Activated CD4-positive, alpha-beta memory T cell treated with anti-CD3 and anti-CD28 coated beads, Interleukin-2, amount 10 ng/mL, durations not matched to agents 7 days and 5 days (primary cell): ENCODE results near the gene LRRC14B. TPM values are rescaled to one million over a fixed set of nuclear protein-coding genes. Genes with fewer than 3 reads are reported as not detected.
"Not testable (repeated sequence)": the region's sequence is repeated elsewhere in the genome, so short reads cannot be mapped to it uniquely, and the experiment has no call there.

ENCODE experiments used
- CTCF ChIA-PET: fragments of 350-600 bp; sonication (Branson Sonifier 250); formaldehyde crosslinking; loops from one replicate; lab custom pipeline; 2021; ENCODE audit warnings: antibody characterized with exemption, inconsistent platforms; lab: Charles Lee
- POLR2A ChIA-PET: fragments of 350-600 bp; sonication (Branson Sonifier 250); formaldehyde crosslinking; loops from one replicate; lab custom pipeline; 2021; ENCODE audit warnings: antibody characterized with exemption; lab: Charles Lee
- DNase-seq: peaks from one replicate; pipeline ENCODE4 v3.0.0-alpha.2; 2020
- H3K27ac Mint-ChIP-seq: one replicate; pipeline ENCODE4 v1.8.0; 2021; ENCODE audit warnings: mild to moderate bottlenecking, mixed read lengths
- H3K27me3 Mint-ChIP-seq: one replicate; pipeline ENCODE4 v1.8.0; 2021; ENCODE audit warnings: mixed read lengths
- H3K36me3 Mint-ChIP-seq: one replicate; pipeline ENCODE4 v1.8.0; 2021; ENCODE audit warnings: low read depth, mixed read lengths
- H3K4me1 Mint-ChIP-seq: one replicate; pipeline ENCODE4 v1.8.0; 2021; ENCODE audit warnings: mixed read lengths
- H3K4me3 Mint-ChIP-seq: one replicate; pipeline ENCODE4 v1.8.0; 2021; ENCODE audit warnings: mild to moderate bottlenecking, mixed read lengths
- H3K9me3 Mint-ChIP-seq: one replicate; pipeline ENCODE4 v1.8.0; 2021; ENCODE audit warnings: mixed read lengths
- total RNA-seq, 2 experiments: library from RNA; stranded (reverse); gene quantifications; one replicate each; pipeline ENCODE4 v1.2.3, GENCODE V29; 2021

The LRRC14B gene
- total RNA-seq, 2 experiments from 2014 or later: not detected

- Mint-ChIP-seq H3K4me1 (no peaks in the 10 kb centered on the region), H3K4me3 (no peak overlapping the region), H3K27me3 (no peaks in the 10 kb centered on the region), H3K27ac (no peak overlapping the region), H3K9me3 (no peaks in the 10 kb centered on the region), H3K36me3 (no peaks in the 10 kb centered on the region)
- no peak for DNase-seq
- ChIA-PET POLR2A (no interaction called here), CTCF (no interaction called here)
Observed at GRCh38 chr5:163841-164240, 27.5 kb upstream of the LRRC14B start.

- CTCF ChIA-PET: no interaction called here
- Mint-ChIP-seq H3K4me3 (no peak overlapping the region), H3K9me3 (no peaks in the 10 kb centered on the region)
Observed at GRCh38 chr5:164244-164643, 27.1 kb upstream of the LRRC14B start.

GRCh38 chr5:164783-165182, 26.5 kb upstream of the LRRC14B start:
- H3K9me3 Mint-ChIP-seq, CTCF ChIA-PET, H3K27ac Mint-ChIP-seq, H3K4me3 Mint-ChIP-seq, DNase-seq, POLR2A ChIA-PET, H3K27me3 Mint-ChIP-seq, H3K4me1 Mint-ChIP-seq, H3K36me3 Mint-ChIP-seq: not testable (repeated sequence)

More at GRCh38 chr5:164244-164643, 27.1 kb upstream of the LRRC14B start:
- Mint-ChIP-seq H3K36me3 (no peaks in the 10 kb centered on the region), H3K4me1 (no peaks in the 10 kb centered on the region), H3K27ac (no peak overlapping the region), H3K27me3 (no peaks in the 10 kb centered on the region)
- no peak for DNase-seq
- POLR2A ChIA-PET: no interaction called here

DNA sequence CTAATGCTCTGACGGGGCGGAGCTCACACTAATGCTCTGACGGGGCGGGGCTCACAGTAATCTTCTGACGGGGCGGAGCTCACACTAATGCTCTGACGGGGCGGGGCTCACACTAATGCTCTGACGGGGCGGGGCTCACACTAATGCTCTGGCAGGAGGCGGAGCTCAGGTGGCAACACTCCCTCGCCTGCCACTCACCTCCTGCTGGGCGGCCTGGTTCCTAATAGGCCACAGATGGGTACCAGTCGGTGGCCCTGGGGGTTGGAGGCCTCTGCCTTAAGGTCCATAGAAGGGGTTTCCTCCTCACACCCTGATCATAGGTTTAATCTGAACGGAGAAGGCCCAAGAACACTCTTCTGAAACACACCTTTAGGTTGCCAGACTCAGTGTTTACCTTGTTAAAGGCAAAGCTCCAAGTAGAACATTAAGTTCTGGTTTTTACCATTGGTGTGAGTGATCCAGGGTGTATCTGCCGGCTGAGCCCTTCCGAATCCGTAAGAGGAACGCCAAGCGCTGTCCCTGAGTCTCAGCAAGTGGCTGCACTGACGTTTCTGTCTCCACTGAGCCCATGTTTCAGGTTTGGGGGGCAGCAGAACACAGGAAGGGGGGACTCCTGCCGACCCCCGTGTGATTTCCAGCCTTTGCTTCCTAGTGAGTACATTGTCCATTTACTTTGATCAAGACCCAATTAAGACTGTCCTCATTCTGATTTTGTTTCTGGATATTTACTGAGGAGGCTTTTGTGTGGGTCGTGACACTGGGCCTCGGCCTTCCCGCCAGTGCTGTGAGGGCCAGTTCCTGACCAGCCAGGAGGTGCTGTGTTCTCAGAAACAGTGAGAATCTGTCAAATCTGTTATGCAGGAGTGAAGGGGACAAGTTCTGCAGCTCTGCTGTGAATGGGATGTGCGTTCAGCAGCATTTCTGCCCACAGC, 24.6 kb upstream of the LRRC14B start:
- Mint-ChIP-seq H3K27me3 (no peaks in the 10 kb centered on the region), H3K36me3 (no peaks in the 10 kb centered on the region), H3K27ac (no peak overlapping the region), H3K4me3 (no peak overlapping the region), H3K4me1 (no peaks in the 10 kb centered on the region), H3K9me3 (no peaks in the 10 kb centered on the region)
- ChIA-PET CTCF (no interaction called here), POLR2A (no interaction called here)
- no peak for DNase-seq

DNA sequence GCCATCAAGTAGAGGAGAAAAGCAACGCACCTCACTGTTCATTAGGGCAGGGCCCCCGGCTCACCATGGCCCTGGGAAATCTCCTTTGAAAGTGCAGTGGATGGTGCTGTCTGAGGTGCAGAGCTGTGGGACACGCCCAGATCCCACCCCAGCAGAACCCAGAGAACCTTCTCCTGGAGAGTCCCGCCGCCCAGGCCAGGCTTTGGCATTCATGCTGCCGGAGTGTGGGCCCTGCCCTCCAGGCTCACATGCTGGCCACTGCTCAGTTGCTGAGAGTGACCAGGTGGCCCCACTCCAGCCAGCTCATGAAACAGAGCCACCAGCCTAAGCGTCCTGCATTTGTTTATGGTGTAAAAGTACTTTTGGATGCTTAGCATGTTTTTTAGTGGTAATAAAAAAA, 23.8 kb upstream of the LRRC14B start:
- Mint-ChIP-seq H3K4me3 (no peak overlapping the region), H3K27me3 (no peaks in the 10 kb centered on the region), H3K4me1 (no peaks in the 10 kb centered on the region), H3K9me3 (no peaks in the 10 kb centered on the region), H3K27ac (no peak overlapping the region), H3K36me3 (no peaks in the 10 kb centered on the region)
- no peak for DNase-seq
- POLR2A ChIA-PET: no interaction called here
- CTCF ChIA-PET: no interaction called here

- no peak for DNase-seq
- H3K27me3 Mint-ChIP-seq: no peaks in the 10 kb centered on the region
- no peaks in the 10 kb centered on the region for H3K4me1 Mint-ChIP-seq
- H3K27ac Mint-ChIP-seq: no peak overlapping the region
- ChIA-PET CTCF (interaction anchor here (0.7 kb wide), 1 partner anchor 268 kb away, joined by 4 read pairs; no protein-coding TSS in a partner anchor), POLR2A (no interaction called here)
- no peaks in the 10 kb centered on the region for H3K36me3 Mint-ChIP-seq
- no peaks in the 10 kb centered on the region for H3K9me3 Mint-ChIP-seq
- no peak overlapping the region for H3K4me3 Mint-ChIP-seq
Observed at GRCh38 chr5:167982-168660, 23.2 kb upstream of the LRRC14B start.

DNA sequence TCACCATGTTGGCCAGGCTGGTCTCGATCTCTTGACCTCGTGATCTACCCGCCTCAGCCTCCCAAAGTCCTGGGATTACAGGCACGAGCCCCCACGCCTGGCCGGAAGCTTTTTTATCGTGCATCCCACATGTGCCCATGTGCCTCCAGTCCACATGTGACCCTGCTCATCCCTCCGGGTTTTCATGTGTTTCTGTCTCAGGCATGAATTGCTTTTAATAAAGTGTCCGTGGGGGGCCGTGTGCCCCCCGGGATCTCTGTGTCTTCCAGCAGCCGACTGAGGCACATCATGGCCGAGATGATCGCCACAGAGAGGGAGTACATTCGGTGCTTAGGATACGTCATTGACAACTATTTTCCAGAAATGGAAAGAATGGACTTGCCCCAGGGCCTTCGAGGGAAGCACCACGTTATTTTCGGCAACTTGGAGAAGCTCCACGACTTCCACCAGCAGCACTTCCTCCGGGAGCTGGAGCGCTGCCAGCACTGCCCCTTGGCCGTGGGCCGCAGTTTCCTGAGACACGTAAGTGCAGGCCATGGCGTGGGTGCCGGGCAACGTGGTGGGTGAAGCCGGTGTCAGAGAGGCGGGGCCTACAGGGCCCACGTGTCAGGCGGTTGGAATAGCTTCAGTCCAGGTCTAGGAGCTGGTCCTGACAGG, 22.1 kb upstream of the LRRC14B start:
- DNase-seq: no peak

DNA sequence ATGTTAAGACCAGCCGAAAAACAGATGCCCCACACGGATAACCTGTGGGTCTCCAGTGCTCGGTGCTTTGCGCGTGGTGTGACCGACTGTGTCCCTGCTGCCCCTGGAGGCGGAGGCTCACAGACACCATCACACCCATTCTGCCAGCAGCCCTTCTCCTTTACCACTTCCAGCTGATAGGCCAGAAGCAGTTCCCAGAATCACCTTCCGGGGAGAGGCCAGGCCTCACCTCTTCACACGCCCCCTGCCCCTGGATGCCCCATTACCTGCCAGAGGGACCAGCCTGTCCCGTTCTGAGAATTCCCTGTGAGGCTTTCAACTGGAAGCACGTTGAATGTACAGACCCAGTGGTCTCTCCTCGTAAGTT, 21.6 kb upstream of the LRRC14B start:
- Mint-ChIP-seq H3K27me3 (no peaks in the 10 kb centered on the region), H3K4me1 (no peaks in the 10 kb centered on the region), H3K9me3 (no peaks in the 10 kb centered on the region), H3K27ac (no peak overlapping the region), H3K36me3 (no peaks in the 10 kb centered on the region), H3K4me3 (no peak overlapping the region)
- CTCF ChIA-PET: no interaction called here
- no peak for DNase-seq
- POLR2A ChIA-PET: no interaction called here

More for the DNA sequence above, 22.1 kb upstream of the LRRC14B start:
- POLR2A ChIA-PET: no interaction called here
- Mint-ChIP-seq H3K36me3 (no peaks in the 10 kb centered on the region), H3K27me3 (no peaks in the 10 kb centered on the region), H3K27ac (no peak overlapping the region), H3K4me3 (no peak overlapping the region), H3K4me1 (no peaks in the 10 kb centered on the region), H3K9me3 (no peaks in the 10 kb centered on the region)
- CTCF ChIA-PET: no interaction called here

GRCh38 chr5:170971-171800, 20.1 kb upstream of the LRRC14B start:
- POLR2A ChIA-PET: no interaction called here
- H3K9me3 Mint-ChIP-seq: no peaks in the 10 kb centered on the region
- no peaks in the 10 kb centered on the region for H3K4me1 Mint-ChIP-seq
- no peaks in the 10 kb centered on the region for H3K36me3 Mint-ChIP-seq
- H3K4me3 Mint-ChIP-seq: no peak overlapping the region
- no peak overlapping the region for H3K27ac Mint-ChIP-seq
- H3K27me3 Mint-ChIP-seq: no peaks in the 10 kb centered on the region
- CTCF ChIA-PET: no interaction called here
- no peak for DNase-seq

DNA sequence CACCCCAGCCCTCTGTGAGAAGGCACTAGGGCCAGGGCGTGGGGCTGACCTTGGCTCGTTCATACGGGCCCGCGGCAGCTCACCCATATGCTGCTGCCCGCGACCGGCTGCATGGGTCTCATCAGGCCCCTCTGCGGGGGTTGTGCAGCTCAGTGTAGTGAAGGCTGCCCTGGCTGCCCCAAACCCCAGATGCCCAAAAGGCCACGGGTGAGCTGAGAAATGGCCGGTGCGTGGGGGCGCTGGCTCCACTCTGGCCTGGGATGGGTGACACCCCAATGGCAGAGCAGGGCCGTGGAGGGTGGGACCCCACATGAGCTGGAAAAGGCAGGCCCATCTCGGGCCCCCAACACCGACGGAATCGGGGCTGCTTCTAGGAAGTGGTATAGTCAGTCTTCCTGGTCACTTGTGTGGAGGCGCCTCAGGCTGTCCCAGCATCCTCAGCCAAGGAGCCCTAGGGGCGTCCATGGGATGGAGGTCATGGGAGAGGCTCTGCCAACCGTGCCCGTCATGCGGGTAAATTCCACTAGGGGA, 19.4 kb upstream of the LRRC14B start:
- CTCF ChIA-PET: no interaction called here
- H3K27me3 Mint-ChIP-seq: no peaks in the 10 kb centered on the region
- POLR2A ChIA-PET: no interaction called here
- H3K36me3 Mint-ChIP-seq: no peaks in the 10 kb centered on the region
- H3K27ac Mint-ChIP-seq: no peak overlapping the region
- no peaks in the 10 kb centered on the region for H3K9me3 Mint-ChIP-seq
- DNase-seq: no peak
- no peak overlapping the region for H3K4me3 Mint-ChIP-seq
- no peaks in the 10 kb centered on the region for H3K4me1 Mint-ChIP-seq

GRCh38 chr5:172421-172820, 18.9 kb upstream of the LRRC14B start:
- ChIA-PET POLR2A (no interaction called here), CTCF (no interaction called here)
- Mint-ChIP-seq H3K36me3 (no peaks in the 10 kb centered on the region), H3K27ac (no peak overlapping the region), H3K4me3 (no peak overlapping the region), H3K4me1 (no peaks in the 10 kb centered on the region), H3K27me3 (no peaks in the 10 kb centered on the region), H3K9me3 (no peaks in the 10 kb centered on the region)
- no peak for DNase-seq

- Mint-ChIP-seq H3K4me1 (no peaks in the 10 kb centered on the region), H3K9me3 (no peaks in the 10 kb centered on the region), H3K27ac (no peak overlapping the region), H3K4me3 (no peak overlapping the region), H3K27me3 (no peaks in the 10 kb centered on the region), H3K36me3 (no peaks in the 10 kb centered on the region)
- no peak for DNase-seq
- ChIA-PET CTCF (no interaction called here), POLR2A (no interaction called here)
Observed at GRCh38 chr5:172841-173251, 18.4 kb upstream of the LRRC14B start.
